Measurements from ENCODE around the gene SPON2. TPM values are rescaled to one million over a fixed set of nuclear protein-coding genes. Genes with fewer than 3 reads are reported as not detected.

The SPON2 gene
- total RNA-seq, 3 donors from 2014 or later = 35.3 to 59.4 (median 36.1) TPM

DNA sequence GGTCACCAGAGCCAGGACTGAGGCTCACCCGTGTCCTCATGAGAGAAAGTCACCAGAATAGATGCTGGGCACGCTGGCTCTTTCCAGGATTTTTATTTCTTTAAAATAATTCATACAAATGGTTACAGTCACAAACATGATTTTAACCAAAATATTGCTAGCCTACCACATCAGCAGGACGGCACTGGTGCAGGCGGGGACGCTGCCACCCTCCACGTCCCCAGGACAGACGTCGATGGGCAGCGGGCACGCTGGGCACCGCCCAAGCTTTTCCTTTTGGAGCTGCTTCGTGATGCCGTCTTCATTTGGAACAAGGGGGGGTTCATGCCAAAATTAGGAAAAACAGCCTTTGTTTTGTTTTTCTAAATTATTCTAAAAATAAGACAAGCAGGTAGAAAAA lies 39.0 kb upstream of the SPON2 start:
- Histone ChIP-seq H3K36me3 (no peaks in the 10 kb centered on the region), H3K4me1 (peaks cover 3 to 5% of the 10 kb centered on the region in 2 donors), H3K27me3 (no peaks in the 10 kb centered on the region), H3K4me3 (no peak overlapping the region), H3K27ac (no peak overlapping the region), H3K9me3 (no peaks in the 10 kb centered on the region)
- intact Hi-C loops (cut with DNase I; ENCODE audit: low total_unique reads) = loop anchor here (10.0 kb wide), 1 partner anchor 457 kb away; no protein-coding TSS in a partner anchor
- TF ChIP-seq, protein P1, sequence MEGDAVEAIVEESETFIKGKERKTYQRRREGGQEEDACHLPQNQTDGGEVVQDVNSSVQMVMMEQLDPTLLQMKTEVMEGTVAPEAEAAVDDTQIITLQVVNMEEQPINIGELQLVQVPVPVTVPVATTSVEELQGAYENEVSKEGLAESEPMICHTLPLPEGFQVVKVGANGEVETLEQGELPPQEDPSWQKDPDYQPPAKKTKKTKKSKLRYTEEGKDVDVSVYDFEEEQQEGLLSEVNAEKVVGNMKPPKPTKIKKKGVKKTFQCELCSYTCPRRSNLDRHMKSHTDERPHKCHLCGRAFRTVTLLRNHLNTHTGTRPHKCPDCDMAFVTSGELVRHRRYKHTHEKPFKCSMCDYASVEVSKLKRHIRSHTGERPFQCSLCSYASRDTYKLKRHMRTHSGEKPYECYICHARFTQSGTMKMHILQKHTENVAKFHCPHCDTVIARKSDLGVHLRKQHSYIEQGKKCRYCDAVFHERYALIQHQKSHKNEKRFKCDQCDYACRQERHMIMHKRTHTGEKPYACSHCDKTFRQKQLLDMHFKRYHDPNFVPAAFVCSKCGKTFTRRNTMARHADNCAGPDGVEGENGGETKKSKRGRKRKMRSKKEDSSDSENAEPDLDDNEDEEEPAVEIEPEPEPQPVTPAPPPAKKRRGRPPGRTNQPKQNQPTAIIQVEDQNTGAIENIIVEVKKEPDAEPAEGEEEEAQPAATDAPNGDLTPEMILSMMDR (IDR thresholded peaks at IDR 0.05) = no peak
- no peak for TF ChIP-seq POLR2AphosphoS5 (IDR thresholded peaks at IDR 0.05)
- TF ChIP-seq POLR2A (IDR thresholded peaks at IDR 0.05) = no peak
- no peak for DNase-seq (ENCODE audit: low spot score in 2 of 2)

DNA sequence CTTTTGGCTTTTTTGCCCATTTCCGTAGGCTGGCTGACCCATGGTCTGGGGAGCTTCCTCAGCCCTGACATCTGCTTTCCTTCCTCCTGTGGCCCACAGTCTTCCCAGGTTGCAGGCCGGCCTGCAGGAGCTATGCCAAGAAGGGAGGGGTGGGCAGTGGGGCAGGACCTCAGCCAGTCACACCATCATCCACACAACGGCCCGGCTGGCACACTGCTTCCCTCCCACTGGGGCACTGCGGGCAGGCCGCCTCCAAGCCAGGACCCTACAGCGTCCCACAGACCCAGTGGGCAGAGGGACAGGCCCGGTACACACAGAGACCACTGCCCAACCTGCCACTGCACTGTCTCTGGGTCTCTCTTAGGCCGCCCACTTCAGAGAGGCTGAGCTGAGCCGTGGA lies 38.6 kb upstream of the SPON2 start:
- no peak overlapping the region for H3K4me3 ChIP-seq
- intact Hi-C loops (cut with DNase I; ENCODE audit: low total_unique reads) = loop anchor here (10.0 kb wide), 1 partner anchor 456 kb away; no protein-coding TSS in a partner anchor
- peak overlapping the region in 1 of 2 donors; percentile 35 for H3K27ac ChIP-seq
- H3K4me1 ChIP-seq = peaks cover 3 to 5% of the 10 kb centered on the region in 2 donors
- no peak for TF ChIP-seq POLR2A (IDR thresholded peaks at IDR 0.05)
- no peak for TF ChIP-seq POLR2AphosphoS5 (IDR thresholded peaks at IDR 0.05)
- TF ChIP-seq, protein P1 (IDR thresholded peaks at IDR 0.05) = no peak
- DNase-seq (ENCODE audit: low spot score in 2 of 2) = no peak
- no peaks in the 10 kb centered on the region for H3K36me3 ChIP-seq
- H3K27me3 ChIP-seq = no peaks in the 10 kb centered on the region
- H3K9me3 ChIP-seq = no peaks in the 10 kb centered on the region

DNA sequence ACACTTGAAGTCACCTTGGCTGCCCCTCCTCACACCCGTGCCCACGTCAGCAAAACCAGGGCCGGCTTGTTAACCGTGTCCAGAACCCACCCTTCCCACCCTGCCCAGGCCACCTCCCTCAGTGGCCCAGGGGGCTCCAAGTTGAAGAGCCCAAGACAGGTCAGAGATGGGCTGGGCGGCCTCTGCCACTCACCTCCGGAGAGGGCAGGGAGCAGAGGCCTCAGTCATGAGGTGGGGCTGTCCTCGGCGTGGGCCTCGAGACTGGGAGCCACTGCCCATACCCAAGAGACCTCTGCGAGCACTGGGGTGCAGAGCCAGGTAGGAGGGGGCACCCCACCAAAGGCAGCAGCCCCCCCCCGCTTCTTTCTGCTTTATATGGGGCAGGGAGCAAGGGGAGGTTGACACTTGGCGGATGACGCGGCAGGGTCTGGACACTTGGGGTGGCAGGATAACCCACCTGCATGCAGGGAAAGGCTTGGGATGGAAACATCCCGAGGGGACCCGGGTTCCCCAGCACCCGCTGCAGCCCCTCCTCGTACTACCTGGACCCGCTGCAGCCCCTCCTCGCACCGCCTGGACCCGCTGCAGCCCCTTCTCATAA lies 38.0 kb upstream of the SPON2 start:
- DNase-seq (ENCODE audit: low spot score in 2 of 2) = no peak
- no peak for TF ChIP-seq POLR2AphosphoS5 (IDR thresholded peaks at IDR 0.05)
- TF ChIP-seq, protein P1 (IDR thresholded peaks at IDR 0.05) = no peak
- TF ChIP-seq POLR2A (IDR thresholded peaks at IDR 0.05) = no peak
- Histone ChIP-seq H3K27me3 (no peaks in the 10 kb centered on the region), H3K36me3 (no peaks in the 10 kb centered on the region), H3K4me1 (peaks cover 3 to 5% of the 10 kb centered on the region in 2 donors), H3K9me3 (no peaks in the 10 kb centered on the region), H3K27ac (peak overlapping the region in 1 of 2 donors; percentile 85), H3K4me3 (peak overlapping the region in 1 of 3 donors; percentile 16)
- intact Hi-C loops (cut with DNase I; ENCODE audit: low total_unique reads) = loop anchor here (10.0 kb wide), 1 partner anchor 456 kb away; no protein-coding TSS in a partner anchor

DNA sequence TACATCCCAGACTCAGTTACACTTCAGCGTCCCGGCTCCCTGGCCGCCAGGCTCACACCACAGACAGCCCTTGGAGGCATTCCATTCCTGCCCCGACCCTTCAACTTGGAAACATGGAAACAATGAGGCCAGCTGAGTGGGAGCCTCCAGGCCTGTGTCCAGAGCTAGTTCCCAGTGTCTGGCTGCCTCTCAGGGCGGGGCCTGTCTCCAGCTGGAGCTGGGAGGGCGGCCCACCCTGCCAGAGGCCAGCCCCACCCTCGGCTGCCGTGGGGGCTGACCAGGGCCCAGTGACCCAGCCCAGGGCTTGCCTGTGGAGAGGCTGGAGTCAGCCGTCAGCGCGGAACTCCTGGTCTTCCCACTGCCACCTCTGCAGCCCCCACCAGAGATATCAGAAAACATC lies 37.4 kb upstream of the SPON2 start:
- peaks cover 3 to 5% of the 10 kb centered on the region in 2 donors for H3K4me1 ChIP-seq
- DNase-seq (ENCODE audit: low spot score in 2 of 2) = no peak
- intact Hi-C loops (cut with DNase I; ENCODE audit: low total_unique reads) = loop anchor here (10.0 kb wide), 1 partner anchor 455 kb away; no protein-coding TSS in a partner anchor
- H3K27me3 ChIP-seq = no peaks in the 10 kb centered on the region
- TF ChIP-seq, protein P1 (IDR thresholded peaks at IDR 0.05) = no peak
- peak in 2 of 3 donors; percentile 9 to 45 for TF ChIP-seq POLR2AphosphoS5 (IDR thresholded peaks at IDR 0.05)
- H3K9me3 ChIP-seq = no peaks in the 10 kb centered on the region
- no peaks in the 10 kb centered on the region for H3K36me3 ChIP-seq
- peak overlapping the region in 1 of 3 donors; percentile 40 for H3K4me3 ChIP-seq
- H3K27ac ChIP-seq = peak overlapping the region in 1 of 2 donors; percentile 85

DNA sequence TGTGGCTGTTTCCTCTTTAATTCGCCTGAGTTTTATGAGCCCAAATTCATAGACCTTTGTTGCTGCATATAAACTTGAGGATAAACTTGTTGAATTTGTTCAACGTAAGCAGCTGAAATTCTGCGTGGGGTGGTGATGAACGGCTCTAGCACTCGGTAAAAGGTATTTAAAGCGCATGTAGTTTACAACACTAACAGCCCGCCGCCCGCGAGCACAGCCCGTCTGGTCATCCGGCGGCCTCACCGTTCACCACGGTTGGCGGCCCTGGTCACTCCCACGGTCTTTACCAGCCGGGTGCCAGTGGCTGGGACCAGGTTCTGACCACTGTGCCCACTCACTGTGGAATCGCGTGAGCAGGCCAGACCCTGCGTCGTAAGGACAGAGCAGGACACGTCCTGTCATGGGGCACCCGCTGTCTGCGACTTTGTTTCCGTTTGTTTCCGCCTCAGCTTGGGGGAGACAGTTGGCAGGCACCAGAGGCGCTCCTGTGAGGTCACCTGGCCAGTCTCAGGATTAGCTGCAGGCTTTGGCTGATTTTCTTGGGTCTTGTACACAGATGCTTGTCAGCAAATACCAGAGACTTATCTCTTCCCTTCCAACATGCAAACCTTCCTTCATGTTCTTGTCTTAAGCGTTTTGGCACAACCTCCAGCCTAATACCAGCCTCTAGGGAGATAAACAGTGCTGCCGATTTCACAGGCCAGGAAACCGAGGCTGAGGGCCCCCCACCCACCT lies 36.8 kb upstream of the SPON2 start:
- intact Hi-C loops (cut with DNase I; ENCODE audit: low total_unique reads) = no loop called here

More for the DNA sequence above, 36.8 kb upstream of the SPON2 start:
- TF ChIP-seq POLR2AphosphoS5 (IDR thresholded peaks at IDR 0.05) (no peak), POLR2A (IDR thresholded peaks at IDR 0.05) (no peak)
- TF ChIP-seq, protein P1 (IDR thresholded peaks at IDR 0.05) = no peak
- Histone ChIP-seq H3K27ac (peak overlapping the region; percentile 40 to 85), H3K27me3 (no peaks in the 10 kb centered on the region), H3K9me3 (no peaks in the 10 kb centered on the region), H3K4me1 (peaks cover 3 to 5% of the 10 kb centered on the region in 2 donors), H3K36me3 (no peaks in the 10 kb centered on the region), H3K4me3 (peak overlapping the region in 1 of 3 donors; percentile 40)
- DNase-seq (ENCODE audit: low spot score in 2 of 2) = no peak
